Activated naive CD8-positive, alpha-beta T cell treated with anti-CD3 and anti-CD28 coated beads, Interleukin-2, amount 10 ng/mL, durations not matched to agents 7 days and 5 days (primary cell): ENCODE results near the gene PPP1R13L. TPM values are rescaled to one million over a fixed set of nuclear protein-coding genes. Genes with fewer than 3 reads are reported as not detected.

ENCODE experiments used
- ATAC-seq: fragments of 150-1000 bp; cut with Tn5 transposase; one replicate; pipeline ENCODE4 v1.10.0; 2021; ENCODE audit warnings: low read depth, moderate library complexity
- POLR2A ChIA-PET: fragments of 350-600 bp; sonication (Branson Sonifier 250); formaldehyde crosslinking; loops from one replicate; lab custom pipeline; 2021; ENCODE audit warnings: antibody characterized with exemption; lab: Charles Lee
- DNase-seq: peaks from one replicate; pipeline ENCODE4 v3.0.0; 2021
- H3K27ac Mint-ChIP-seq: one replicate; pipeline ENCODE4 v1.8.0; 2022; ENCODE audit warnings: mild to moderate bottlenecking, mixed read lengths
- H3K27me3 Mint-ChIP-seq: one replicate; pipeline ENCODE4 v1.8.0; 2022; ENCODE audit warnings: mild to moderate bottlenecking, moderate library complexity, mixed read lengths
- H3K36me3 Mint-ChIP-seq: one replicate; pipeline ENCODE4 v1.8.0; 2021; ENCODE audit warnings: mild to moderate bottlenecking, mixed read lengths
- H3K4me1 Mint-ChIP-seq: one replicate; pipeline ENCODE4 v1.8.0; 2021; ENCODE audit warnings: mixed read lengths
- H3K4me3 Mint-ChIP-seq: one replicate; pipeline ENCODE4 v1.8.0; 2022; ENCODE audit warnings: mild to moderate bottlenecking, moderate library complexity, mixed read lengths
- H3K9me3 Mint-ChIP-seq: one replicate; pipeline ENCODE4 v1.8.0; 2021; ENCODE audit warnings: mixed read lengths
- total RNA-seq, 2 experiments: library from RNA; stranded (reverse); gene quantifications; one replicate each; pipeline ENCODE4 v1.2.3, GENCODE V29; 2021

The PPP1R13L gene
- total RNA-seq, 2 experiments from 2014 or later: 20.2 to 25.7 TPM

DNA sequence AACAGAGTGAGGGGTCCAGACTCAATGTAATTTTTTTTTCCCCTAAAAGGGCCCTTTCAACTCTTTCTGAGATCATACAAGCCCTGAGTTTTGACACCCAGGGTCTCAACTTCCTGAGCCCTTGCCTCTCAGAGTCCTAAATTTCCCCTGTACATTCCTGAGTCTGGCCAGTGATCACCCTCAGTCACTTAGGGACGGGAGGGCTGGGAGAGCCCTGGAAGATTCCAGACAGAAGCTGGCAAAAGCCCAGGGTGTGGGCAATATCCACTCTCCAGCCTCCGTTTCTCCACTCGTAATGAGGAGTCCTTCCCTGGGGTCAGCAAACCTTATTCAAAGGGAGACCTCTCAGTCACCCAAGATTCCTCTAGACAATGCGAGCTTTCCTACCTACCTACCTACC is 1.6 kb downstream of the PPP1R13L start:
- POLR2A ChIA-PET: interaction anchor here (1.7 kb wide), 1 partner anchor 75 kb away, joined by 7 read pairs; no protein-coding TSS in a partner anchor
- Mint-ChIP-seq H3K9me3 (no peaks in the 10 kb centered on the region), H3K36me3 (peaks cover 6% of the 10 kb centered on the region), H3K27ac (no peak overlapping the region), H3K4me1 (peaks cover 30% of the 10 kb centered on the region), H3K4me3 (no peak overlapping the region), H3K27me3 (peaks cover 32% of the 10 kb centered on the region)
- DNase-seq: no peak
- no peak for ATAC-seq

DNA sequence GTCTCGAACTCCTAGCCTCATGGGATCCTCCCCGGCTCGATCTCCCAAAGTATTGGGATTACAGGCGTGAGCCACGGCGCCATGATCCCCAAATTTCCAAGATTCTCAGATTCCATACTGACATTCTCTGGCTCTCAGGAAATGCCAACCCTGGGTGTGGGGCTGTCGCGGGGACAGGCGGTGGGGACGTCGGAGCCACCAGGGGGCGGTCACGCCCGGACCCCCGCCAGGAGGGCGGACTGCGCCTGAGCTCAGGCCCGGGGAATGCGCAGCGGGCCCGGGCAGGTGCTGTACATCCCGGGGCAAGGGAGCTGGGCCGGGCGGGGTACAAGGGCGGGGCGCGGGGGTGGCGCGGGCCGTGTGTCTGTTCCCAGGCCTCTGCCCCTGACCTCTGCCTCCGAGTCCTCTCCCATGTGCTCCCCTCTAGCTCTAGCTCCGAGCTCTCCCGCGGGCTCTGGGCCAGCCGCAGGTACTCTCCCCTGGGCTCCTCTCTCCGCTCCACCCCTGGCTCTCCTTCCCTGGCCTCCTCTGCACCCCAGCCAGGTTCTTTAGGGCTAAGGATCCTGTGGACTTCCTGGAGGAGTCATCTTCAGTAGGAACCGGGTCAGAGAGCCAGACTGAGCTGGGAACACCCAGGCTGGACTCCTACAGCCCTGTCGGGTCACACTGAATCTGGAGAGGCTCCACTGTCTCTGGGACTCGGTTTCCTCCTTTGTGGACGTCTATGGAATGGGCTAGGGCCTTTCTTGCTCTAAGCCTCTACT is 2.4 kb downstream of the PPP1R13L start:
- no peaks in the 10 kb centered on the region for H3K9me3 Mint-ChIP-seq
- peaks cover 8% of the 10 kb centered on the region for H3K36me3 Mint-ChIP-seq
- ATAC-seq (no peak), DNase-seq (peak; percentile 52)
- H3K4me1 Mint-ChIP-seq: peaks cover 30% of the 10 kb centered on the region
- no peak overlapping the region for H3K27ac Mint-ChIP-seq
- no peak overlapping the region for H3K4me3 Mint-ChIP-seq
- POLR2A ChIA-PET: no interaction called here
- peaks cover 35% of the 10 kb centered on the region for H3K27me3 Mint-ChIP-seq

DNA sequence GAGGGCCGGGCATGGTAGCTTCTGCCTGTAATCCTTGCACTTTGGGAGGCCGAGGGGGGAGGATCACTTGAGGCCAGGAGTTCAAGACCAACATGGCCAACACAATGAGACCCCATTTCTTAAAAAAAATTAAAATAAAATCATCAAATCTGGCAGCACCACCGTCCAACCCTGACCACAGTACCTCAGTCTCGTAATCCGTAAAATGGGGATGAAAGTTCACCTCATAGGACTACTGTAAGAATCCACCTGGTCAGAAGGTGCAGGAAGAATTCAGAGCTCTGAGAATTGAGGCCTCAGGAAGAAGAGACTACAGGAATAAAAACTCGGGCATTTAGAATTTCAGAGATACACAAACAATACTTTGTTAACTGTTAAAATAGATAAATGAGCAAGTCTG is 3.1 kb downstream of the PPP1R13L start:
- no peaks in the 10 kb centered on the region for H3K9me3 Mint-ChIP-seq
- H3K27me3 Mint-ChIP-seq: peaks cover 42% of the 10 kb centered on the region
- H3K36me3 Mint-ChIP-seq: peaks cover 8% of the 10 kb centered on the region
- H3K4me1 Mint-ChIP-seq: peaks cover 28% of the 10 kb centered on the region
- DNase-seq: no peak
- H3K4me3 Mint-ChIP-seq: no peak overlapping the region
- POLR2A ChIA-PET: no interaction called here
- H3K27ac Mint-ChIP-seq: no peak overlapping the region
- ATAC-seq: no peak

DNA sequence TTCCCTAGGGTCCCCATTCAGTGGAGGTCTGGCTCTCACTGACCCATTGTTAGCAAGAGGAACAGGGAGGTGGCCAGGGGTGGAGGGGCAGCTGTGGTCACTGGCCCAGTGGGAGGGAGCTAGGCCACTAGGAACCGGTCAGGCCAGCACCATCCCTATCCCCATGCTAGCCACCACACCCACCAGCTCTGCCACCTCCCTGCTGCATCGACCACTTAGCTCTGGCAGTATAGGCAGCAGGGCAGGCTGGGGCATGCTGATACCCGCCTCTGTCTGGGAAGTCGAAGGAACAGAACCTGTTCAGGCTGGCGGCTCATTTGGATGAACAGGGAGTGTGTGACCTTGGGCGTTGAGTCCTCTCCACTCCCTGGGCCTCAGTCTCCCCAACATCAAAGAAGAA is 4.7 kb downstream of the PPP1R13L start:
- ATAC-seq (no peak), DNase-seq (no peak)
- Mint-ChIP-seq H3K4me3 (no peak overlapping the region), H3K27ac (no peak overlapping the region), H3K36me3 (peaks cover 10% of the 10 kb centered on the region), H3K4me1 (peaks cover 22% of the 10 kb centered on the region), H3K27me3 (peaks cover 50% of the 10 kb centered on the region), H3K9me3 (no peaks in the 10 kb centered on the region)
- POLR2A ChIA-PET: no interaction called here

DNA sequence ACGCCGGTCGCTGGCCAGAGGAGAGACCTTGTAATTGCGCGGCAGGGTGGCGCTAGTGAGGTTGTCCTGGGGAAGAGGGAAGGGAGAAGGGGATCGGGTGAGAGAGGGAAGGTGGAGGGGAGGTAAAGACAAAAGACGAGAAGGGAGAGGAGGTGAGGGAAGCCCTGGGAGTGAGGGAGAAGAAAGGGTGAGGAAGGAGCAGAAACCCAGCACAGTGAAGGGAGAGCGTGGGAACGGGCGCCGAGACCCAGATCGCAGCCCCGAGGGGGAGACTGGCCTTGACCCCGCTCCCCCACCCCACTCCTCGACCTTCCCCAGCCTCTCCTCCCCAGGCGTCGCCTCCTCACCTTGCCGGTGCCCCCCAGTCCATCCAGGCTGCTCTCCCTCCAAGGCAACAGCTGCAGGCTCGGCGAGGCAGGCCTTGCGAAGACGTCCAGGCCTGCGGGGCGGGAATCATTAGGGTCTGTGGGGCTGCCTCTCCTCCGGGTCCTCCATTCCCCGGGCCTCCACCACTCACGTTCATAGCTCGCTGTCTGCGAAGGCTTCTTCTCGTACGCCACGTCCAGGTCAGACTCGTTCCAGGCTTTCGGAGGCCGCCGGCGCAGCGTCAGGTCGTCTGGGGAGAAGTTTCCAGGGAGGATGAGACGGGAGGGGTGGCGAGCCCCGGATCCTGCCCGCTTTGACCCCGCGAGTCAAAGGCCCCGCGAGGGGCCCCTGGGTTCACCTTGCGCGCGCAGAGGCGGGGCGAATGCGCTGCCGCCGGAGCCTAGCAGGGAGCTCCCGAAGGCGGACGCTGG is 8.8 kb downstream of the PPP1R13L start:
- Mint-ChIP-seq H3K36me3 (peaks cover 9% of the 10 kb centered on the region), H3K4me3 (no peak overlapping the region), H3K9me3 (no peaks in the 10 kb centered on the region)

DNA sequence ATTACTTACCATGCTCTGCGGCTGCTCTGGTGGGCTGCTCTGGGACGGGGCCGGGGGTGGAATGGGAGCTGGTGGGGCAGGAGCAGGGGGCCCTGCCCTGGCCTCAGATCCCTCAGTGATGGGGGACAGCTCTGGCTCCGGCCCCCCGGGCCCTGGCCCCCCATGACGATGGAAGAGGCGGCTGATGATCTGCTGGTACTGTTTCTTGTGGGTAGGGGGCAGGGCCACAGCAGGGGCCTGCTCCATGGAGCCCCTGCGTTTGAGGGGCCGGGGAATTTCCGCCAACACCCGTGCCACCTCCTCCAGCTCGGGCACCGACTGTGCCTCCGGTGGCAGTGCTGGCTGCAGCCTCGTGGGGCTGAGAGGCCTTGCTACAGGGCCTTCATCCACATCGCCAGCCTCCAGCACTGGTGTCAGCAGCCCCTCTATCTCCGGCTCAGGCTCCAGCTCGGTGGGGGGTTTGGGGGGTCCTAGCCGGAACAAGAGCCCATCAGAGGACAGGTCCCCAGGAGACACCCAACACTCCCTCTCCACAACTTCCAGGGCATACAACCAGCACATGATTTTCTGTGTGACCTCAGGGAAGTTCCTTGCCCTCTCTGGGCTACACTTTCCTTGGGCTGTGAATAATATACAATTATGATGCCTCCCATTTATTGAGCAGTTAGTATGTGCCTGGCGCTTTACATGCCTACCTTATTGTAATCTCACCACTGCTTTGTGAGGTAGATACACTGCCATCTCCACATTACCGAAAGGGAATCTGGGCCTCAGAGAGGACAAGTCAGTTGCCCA is 12.8 kb downstream of the PPP1R13L start:
- ATAC-seq: no peak
- peaks cover 2% of the 10 kb centered on the region for H3K36me3 Mint-ChIP-seq
- no peak overlapping the region for H3K27ac Mint-ChIP-seq
- DNase-seq: no peak
- H3K4me1 Mint-ChIP-seq: peaks cover 2% of the 10 kb centered on the region
- peaks cover 26% of the 10 kb centered on the region for H3K27me3 Mint-ChIP-seq
- no peak overlapping the region for H3K4me3 Mint-ChIP-seq
- H3K9me3 Mint-ChIP-seq: no peaks in the 10 kb centered on the region
- POLR2A ChIA-PET: no interaction called here

More for the DNA sequence above, 8.8 kb downstream of the PPP1R13L start:
- ATAC-seq (no peak), DNase-seq (peak; percentile 39)
- H3K27ac Mint-ChIP-seq: no peak overlapping the region
- POLR2A ChIA-PET: interaction anchor here (0.7 to 1.0 kb wide), 2 partner anchors 25 to 73 kb away, joined by 3 read pairs; no protein-coding TSS in a partner anchor
- peaks cover 10% of the 10 kb centered on the region for H3K4me1 Mint-ChIP-seq
- peaks cover 23% of the 10 kb centered on the region for H3K27me3 Mint-ChIP-seq

DNA sequence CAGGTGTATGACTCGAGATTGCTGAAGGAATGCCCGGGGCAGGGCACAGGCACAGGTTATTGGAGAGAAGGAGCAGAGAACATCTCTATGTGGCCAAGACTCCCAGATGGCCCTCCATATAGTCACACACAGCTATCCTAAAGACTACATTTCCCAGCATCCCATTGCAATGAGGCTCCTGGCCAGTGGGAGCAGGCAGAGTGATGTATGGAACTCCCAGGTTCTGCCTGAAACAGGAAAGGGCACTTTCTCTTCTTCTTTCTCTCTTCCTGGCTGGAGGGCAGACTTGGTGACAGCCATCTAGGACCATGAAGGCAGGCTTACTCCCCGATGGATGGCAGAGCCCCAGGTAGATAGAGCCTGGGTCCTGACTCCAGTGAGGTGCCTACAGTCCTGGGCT is 13.5 kb downstream of the PPP1R13L start:
- Mint-ChIP-seq H3K4me1 (peaks cover 2% of the 10 kb centered on the region), H3K27ac (no peak overlapping the region), H3K36me3 (peaks cover 2% of the 10 kb centered on the region), H3K4me3 (no peak overlapping the region), H3K9me3 (no peaks in the 10 kb centered on the region), H3K27me3 (peaks cover 30% of the 10 kb centered on the region)
- DNase-seq: no peak
- POLR2A ChIA-PET: no interaction called here
- ATAC-seq: no peak

DNA sequence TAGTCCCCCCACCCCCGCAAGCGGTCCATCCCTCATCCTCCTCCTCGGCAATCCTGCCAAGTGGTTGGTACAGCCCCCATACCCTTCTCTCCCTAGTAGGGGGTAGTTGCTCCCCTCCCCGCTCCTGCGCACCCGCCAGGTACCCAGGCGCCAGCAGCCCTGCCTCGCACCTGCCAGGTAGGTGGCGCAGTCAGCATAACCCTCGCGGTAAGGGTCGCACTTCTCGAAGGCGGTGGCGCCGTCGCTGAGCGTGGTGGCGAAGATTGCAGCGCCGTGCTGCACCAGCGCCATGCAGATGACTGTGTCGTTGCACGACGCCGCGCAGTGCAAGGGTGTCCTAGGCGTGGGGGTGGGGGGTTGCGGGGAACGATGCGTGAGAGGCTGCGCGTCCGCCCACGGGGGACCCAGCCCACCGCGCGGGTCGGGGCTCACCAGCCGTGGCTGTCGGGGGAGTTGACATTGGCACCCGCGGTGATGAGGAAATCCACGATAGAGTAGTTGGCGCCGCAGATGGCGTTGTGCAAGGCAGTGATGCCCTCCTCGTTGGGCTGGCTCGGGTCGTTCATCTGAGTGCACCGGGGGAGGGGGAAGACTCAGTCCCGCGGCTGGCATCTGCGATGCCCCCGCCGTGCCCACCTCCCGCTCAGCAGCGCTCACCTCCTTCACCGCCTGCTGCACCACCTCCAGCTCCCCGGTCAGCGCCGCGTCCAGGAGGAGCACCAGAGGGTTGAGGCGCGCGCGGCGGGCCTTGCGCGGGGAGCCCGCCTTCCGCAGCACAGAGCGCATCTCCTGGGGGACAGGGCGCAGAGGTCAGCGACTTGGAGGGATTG is 19.3 kb downstream of the PPP1R13L start:
- DNase-seq (no peak), ATAC-seq (no peak)
- Mint-ChIP-seq H3K27me3 (peaks cover 34% of the 10 kb centered on the region), H3K9me3 (no peaks in the 10 kb centered on the region), H3K27ac (no peak overlapping the region), H3K4me3 (no peak overlapping the region), H3K4me1 (peaks cover 1% of the 10 kb centered on the region), H3K36me3 (no peaks in the 10 kb centered on the region)
- POLR2A ChIA-PET: interaction anchor here (0.6 kb wide), 1 partner anchor 367 kb away, joined by 3 read pairs; no protein-coding TSS in a partner anchor

DNA sequence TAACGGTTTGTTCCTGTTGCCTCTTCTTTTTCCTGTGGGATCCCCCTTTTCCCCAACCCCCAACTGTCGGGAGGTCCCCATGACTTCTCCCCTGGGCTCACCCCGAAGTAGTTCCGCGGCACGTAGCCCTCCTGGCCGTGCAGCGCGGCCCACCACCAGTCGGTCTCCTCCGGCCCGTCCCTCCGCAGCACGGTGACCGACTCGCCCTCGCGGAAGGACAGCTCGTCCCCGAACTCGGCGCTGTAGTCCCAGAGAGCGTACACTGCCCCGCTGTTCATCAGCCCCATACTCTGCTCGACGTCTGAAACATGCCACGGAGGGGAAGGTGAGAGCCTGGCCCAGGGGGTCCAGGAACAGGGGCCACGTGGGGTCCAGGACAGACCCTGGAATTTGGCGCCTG is 22.4 kb downstream of the PPP1R13L start:
- Mint-ChIP-seq H3K27me3 (peaks cover 22% of the 10 kb centered on the region), H3K4me1 (peaks cover 1% of the 10 kb centered on the region), H3K36me3 (no peaks in the 10 kb centered on the region), H3K9me3 (no peaks in the 10 kb centered on the region), H3K4me3 (no peak overlapping the region), H3K27ac (no peak overlapping the region)
- DNase-seq (no peak), ATAC-seq (no peak)
- POLR2A ChIA-PET: no interaction called here

DNA sequence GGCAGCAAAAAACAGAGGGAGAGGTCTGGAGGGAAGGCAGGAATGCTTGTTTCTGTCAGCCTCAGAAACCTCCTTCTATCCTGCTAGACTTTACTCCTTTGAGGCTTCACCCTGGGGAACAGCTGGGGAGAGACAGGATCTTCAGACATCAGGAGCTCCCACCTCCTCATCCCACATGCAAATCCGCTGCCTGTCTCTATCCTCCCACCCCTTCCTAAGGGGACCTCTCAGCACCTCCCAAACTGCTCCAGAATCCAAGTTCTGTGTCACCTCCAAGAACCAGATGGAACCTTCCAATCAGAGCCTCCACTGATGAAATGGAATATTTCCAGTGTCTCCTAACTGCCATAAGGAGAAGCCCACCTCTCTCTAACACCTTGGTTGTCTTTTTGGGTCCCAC is 24.8 kb downstream of the PPP1R13L start:
- no peak overlapping the region for H3K27ac Mint-ChIP-seq
- DNase-seq (no peak), ATAC-seq (no peak)
- H3K4me3 Mint-ChIP-seq: no peak overlapping the region
- no peaks in the 10 kb centered on the region for H3K9me3 Mint-ChIP-seq
- H3K27me3 Mint-ChIP-seq: peaks cover 7% of the 10 kb centered on the region
- POLR2A ChIA-PET: no interaction called here
- H3K4me1 Mint-ChIP-seq: no peaks in the 10 kb centered on the region
- H3K36me3 Mint-ChIP-seq: no peaks in the 10 kb centered on the region

DNA sequence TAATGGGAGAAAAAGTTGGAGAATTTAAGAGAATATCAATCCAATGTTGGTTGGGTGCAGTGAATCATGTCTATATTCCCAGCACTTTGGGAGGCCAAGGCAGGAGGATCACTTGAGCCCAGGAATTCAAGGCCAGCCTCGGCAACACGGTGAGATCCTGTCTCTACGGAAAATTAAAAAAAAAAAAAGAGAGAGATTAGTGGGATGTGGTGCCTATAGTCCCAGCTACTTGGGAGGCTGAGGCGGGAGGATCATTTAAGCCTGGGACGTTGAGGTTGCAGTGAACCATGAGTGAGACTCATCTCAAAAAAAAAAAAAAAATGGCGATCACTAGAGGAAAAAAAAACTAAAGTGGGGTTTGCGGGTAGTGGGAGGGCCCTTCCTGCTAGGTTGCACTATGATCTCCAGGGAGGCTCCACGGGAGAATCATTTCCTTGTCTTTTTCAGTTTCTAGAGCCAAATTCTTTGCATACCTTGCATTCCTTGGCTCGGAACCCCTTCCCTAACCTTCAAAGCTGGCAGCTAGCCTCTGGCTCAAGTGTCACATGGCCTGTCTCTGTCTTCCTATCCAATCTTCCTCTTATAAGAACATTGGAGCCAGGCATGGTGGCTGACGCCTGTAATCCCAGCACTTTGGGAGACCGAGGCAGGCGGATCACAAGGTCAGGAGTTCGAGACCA is 28.7 kb downstream of the PPP1R13L start:
- DNase-seq: no peak
- no peak for ATAC-seq
- POLR2A ChIA-PET: no interaction called here
- peaks cover 2% of the 10 kb centered on the region for H3K4me1 Mint-ChIP-seq
- peaks cover 8% of the 10 kb centered on the region for H3K27me3 Mint-ChIP-seq
- H3K9me3 Mint-ChIP-seq: no peaks in the 10 kb centered on the region
- no peak overlapping the region for H3K4me3 Mint-ChIP-seq
- no peak overlapping the region for H3K27ac Mint-ChIP-seq
- H3K36me3 Mint-ChIP-seq: no peaks in the 10 kb centered on the region
